ENCODE measurements around the gene SBK2.

GRCh38 chr19:55543567-55543966, 6.6 kb upstream of the SBK2 start:
- TF ChIP-seq CTCF (IDR thresholded peaks at IDR 0.05) (no peak), POLR2A (IDR thresholded peaks at IDR 0.05) (no peak)

Measured in Peyer's patch (tissue), 4 donors.